Measurements from ENCODE around the gene ZSCAN5C.

ZSCAN5C gene

GRCh38 chr19:56156768-56157167, 45.3 kb upstream of the ZSCAN5C start:
- no CpG with 5 or more reads among the region's 11 CpGs for WGBS (ENCODE audit: extremely low coverage, insufficient coverage, insufficient read length)
- Histone ChIP-seq H2AK5ac (ENCODE audit: low read length) (peak overlapping the region; percentile 22), H3K36me3 (ENCODE audit: control insufficient read depth in 1 of 2, insufficient read depth in 2 of 2, low read length in 2 of 2) (peaks cover 61 to 63% of the 10 kb centered on the region in 2 experiments), H3K4me1 (ENCODE audit: control insufficient read depth in 1 of 2, insufficient read depth in 2 of 2, low read length in 2 of 2) (peaks cover 20% of the 10 kb centered on the region in 2 experiments), H2BK120ac (ENCODE audit: insufficient read depth, low read length, poor library complexity) (peak overlapping the region; percentile 7), H3K4me2 (ENCODE audit: low read length) (no peak overlapping the region), H3K79me1 (ENCODE audit: low read length) (peaks cover 10% of the 10 kb centered on the region), H2AFZ (ENCODE audit: insufficient read depth, low read length, poor library complexity) (no peak overlapping the region), H4K12ac (ENCODE audit: low read depth, low read length) (peak overlapping the region; percentile 37), H3K18ac (ENCODE audit: low read length) (no peak overlapping the region), H3K14ac (ENCODE audit: low read length) (no peak overlapping the region), H3K9ac (ENCODE audit: low read length) (no peak overlapping the region), H2BK12ac (ENCODE audit: low read length) (no peak overlapping the region), H3K4ac (ENCODE audit: low read depth, low read length) (no peak overlapping the region), H3K27ac (ENCODE audit: low read depth, low read length) (no peak overlapping the region), H3K79me2 (ENCODE audit: control insufficient read depth, insufficient read depth, low read length, poor library complexity) (no peaks in the 10 kb centered on the region), H3K9me3 (ENCODE audit: insufficient read depth, low read depth, low read length) (peaks cover 2% of the 10 kb centered on the region), H4K91ac (ENCODE audit: low read depth, low read length) (no peak overlapping the region), H3K23ac (ENCODE audit: low read length) (no peak overlapping the region), H3K27me3 (ENCODE audit: insufficient read depth, low read length) (no peaks in the 10 kb centered on the region), H3K4me3 (ENCODE audit: low read depth, low read length) (no peak overlapping the region), H2BK5ac (ENCODE audit: low read depth, low read length, poor library complexity) (no peak overlapping the region), H4K8ac (ENCODE audit: low read depth, low read length) (no peak overlapping the region)
- no peak for DNase-seq

DNA sequence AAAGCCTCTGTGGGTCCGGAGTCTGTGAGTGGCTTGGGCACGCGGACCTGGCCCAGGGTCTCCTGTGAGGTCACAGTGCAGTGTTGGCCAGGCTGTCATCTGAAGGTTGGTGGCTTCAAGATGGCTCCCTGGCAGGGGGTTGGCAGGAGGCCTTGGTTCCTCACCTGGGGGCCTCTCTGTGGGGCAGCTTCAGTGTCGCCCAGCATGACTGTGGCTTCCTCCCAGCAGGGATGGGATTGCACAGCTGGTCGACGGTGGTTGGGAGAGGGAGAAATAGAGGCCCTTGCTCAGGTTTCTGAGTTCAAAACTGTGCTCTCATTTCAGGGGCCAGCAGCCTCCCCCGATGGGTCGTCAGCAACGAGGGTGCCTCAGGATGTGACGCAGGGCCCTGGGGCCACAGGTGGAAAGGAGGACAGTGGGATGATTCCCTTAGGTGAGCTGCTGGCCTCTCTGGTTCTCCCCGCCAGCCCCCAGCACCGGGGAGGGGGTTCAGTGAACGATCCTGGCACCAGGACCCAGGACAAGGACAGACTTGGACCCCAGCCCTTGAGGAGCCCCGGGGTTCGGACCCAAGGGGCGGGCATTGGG, 43.8 kb upstream of the ZSCAN5C start:
- peaks cover 60 to 63% of the 10 kb centered on the region in 2 experiments for H3K36me3 ChIP-seq (ENCODE audit: control insufficient read depth in 1 of 2, insufficient read depth in 2 of 2, low read length in 2 of 2)
- H2BK12ac ChIP-seq (ENCODE audit: low read length), result no peak overlapping the region
- WGBS (ENCODE audit: extremely low coverage, insufficient coverage, insufficient read length), result no CpG with 5 or more reads among the region's 16 CpGs
- H3K4me2 ChIP-seq (ENCODE audit: low read length), result no peak overlapping the region
- no peak overlapping the region for H3K27ac ChIP-seq (ENCODE audit: low read depth, low read length)
- no peak for DNase-seq
- H3K79me1 ChIP-seq (ENCODE audit: low read length), result peaks cover 4% of the 10 kb centered on the region
- H3K4me3 ChIP-seq (ENCODE audit: low read depth, low read length), result no peak overlapping the region
- peaks cover 2% of the 10 kb centered on the region for H3K9me3 ChIP-seq (ENCODE audit: insufficient read depth, low read depth, low read length)
- H2AK5ac ChIP-seq (ENCODE audit: low read length), result no peak overlapping the region
- no peak overlapping the region for H2AFZ ChIP-seq (ENCODE audit: insufficient read depth, low read length, poor library complexity)
- no peak overlapping the region for H3K4ac ChIP-seq (ENCODE audit: low read depth, low read length)
- no peaks in the 10 kb centered on the region for H3K79me2 ChIP-seq (ENCODE audit: control insufficient read depth, insufficient read depth, low read length, poor library complexity)
- H2BK120ac ChIP-seq (ENCODE audit: insufficient read depth, low read length, poor library complexity), result no peak overlapping the region
- no peak overlapping the region for H2BK5ac ChIP-seq (ENCODE audit: low read depth, low read length, poor library complexity)
- H3K23ac ChIP-seq (ENCODE audit: low read length), result no peak overlapping the region
- no peak overlapping the region for H3K14ac ChIP-seq (ENCODE audit: low read length)
- H4K12ac ChIP-seq (ENCODE audit: low read depth, low read length), result no peak overlapping the region
- H3K4me1 ChIP-seq (ENCODE audit: control insufficient read depth in 1 of 2, insufficient read depth in 2 of 2, low read length in 2 of 2), result peaks cover 10 to 11% of the 10 kb centered on the region in 2 experiments
- H3K27me3 ChIP-seq (ENCODE audit: insufficient read depth, low read length), result no peaks in the 10 kb centered on the region
- H4K91ac ChIP-seq (ENCODE audit: low read depth, low read length), result no peak overlapping the region
- H3K9ac ChIP-seq (ENCODE audit: low read length), result no peak overlapping the region
- no peak overlapping the region for H3K18ac ChIP-seq (ENCODE audit: low read length)
- no peak overlapping the region for H4K8ac ChIP-seq (ENCODE audit: low read depth, low read length)

DNA sequence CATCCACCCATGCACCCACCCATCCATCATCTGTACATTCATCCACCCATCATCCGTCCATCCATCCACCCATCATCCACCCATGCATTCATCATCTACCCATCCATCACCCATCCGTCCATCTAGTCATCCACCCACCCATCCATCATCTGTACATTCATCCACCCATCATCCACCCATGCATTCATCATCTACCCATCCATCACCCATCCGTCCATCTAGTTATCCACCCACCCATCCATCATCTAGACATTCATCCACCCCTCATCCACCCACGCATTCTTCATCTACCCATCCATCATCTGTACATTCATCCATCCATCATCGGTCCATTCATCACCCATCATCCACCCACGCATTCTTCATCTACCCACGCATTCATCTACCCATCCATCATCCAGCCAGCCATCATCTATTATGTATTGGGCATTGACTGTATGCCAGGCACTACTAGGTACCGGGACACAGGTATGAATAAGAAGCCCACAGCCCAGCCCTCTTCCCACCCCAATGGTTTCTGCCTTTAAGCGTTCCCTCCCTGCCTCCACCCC, 43.0 kb upstream of the ZSCAN5C start:
- no peak overlapping the region for H2AFZ ChIP-seq (ENCODE audit: insufficient read depth, low read length, poor library complexity)
- no peaks in the 10 kb centered on the region for H3K79me1 ChIP-seq (ENCODE audit: low read length)
- H3K9me3 ChIP-seq (ENCODE audit: insufficient read depth, low read depth, low read length), result peaks cover 2% of the 10 kb centered on the region
- no peak overlapping the region for H2AK5ac ChIP-seq (ENCODE audit: low read length)
- no peak overlapping the region for H3K23ac ChIP-seq (ENCODE audit: low read length)
- no peak overlapping the region for H3K9ac ChIP-seq (ENCODE audit: low read length)
- no peak overlapping the region for H3K27ac ChIP-seq (ENCODE audit: low read depth, low read length)
- H3K18ac ChIP-seq (ENCODE audit: low read length), result no peak overlapping the region
- peaks cover 6 to 7% of the 10 kb centered on the region in 2 experiments for H3K4me1 ChIP-seq (ENCODE audit: control insufficient read depth in 1 of 2, insufficient read depth in 2 of 2, low read length in 2 of 2)
- H3K4me2 ChIP-seq (ENCODE audit: low read length), result no peak overlapping the region
- H3K27me3 ChIP-seq (ENCODE audit: insufficient read depth, low read length), result no peaks in the 10 kb centered on the region
- peaks cover 60 to 63% of the 10 kb centered on the region in 2 experiments for H3K36me3 ChIP-seq (ENCODE audit: control insufficient read depth in 1 of 2, insufficient read depth in 2 of 2, low read length in 2 of 2)
- no peak overlapping the region for H3K14ac ChIP-seq (ENCODE audit: low read length)
- H4K8ac ChIP-seq (ENCODE audit: low read depth, low read length), result no peak overlapping the region
- H2BK12ac ChIP-seq (ENCODE audit: low read length), result no peak overlapping the region
- H2BK5ac ChIP-seq (ENCODE audit: low read depth, low read length, poor library complexity), result no peak overlapping the region
- H2BK120ac ChIP-seq (ENCODE audit: insufficient read depth, low read length, poor library complexity), result no peak overlapping the region
- no peak overlapping the region for H4K12ac ChIP-seq (ENCODE audit: low read depth, low read length)
- H3K4me3 ChIP-seq (ENCODE audit: low read depth, low read length), result no peak overlapping the region
- WGBS (ENCODE audit: extremely low coverage, insufficient coverage, insufficient read length), result 100% methylated on average over 7 of the region's 9 CpGs
- no peaks in the 10 kb centered on the region for H3K79me2 ChIP-seq (ENCODE audit: control insufficient read depth, insufficient read depth, low read length, poor library complexity)
- no peak overlapping the region for H3K4ac ChIP-seq (ENCODE audit: low read depth, low read length)
- no peak overlapping the region for H4K91ac ChIP-seq (ENCODE audit: low read depth, low read length)
- DNase-seq, result no peak

GRCh38 chr19:56159622-56160271, 42.3 kb upstream of the ZSCAN5C start:
- Histone ChIP-seq H3K14ac (ENCODE audit: low read length) (no peak overlapping the region), H3K79me1 (ENCODE audit: low read length) (no peaks in the 10 kb centered on the region), H4K12ac (ENCODE audit: low read depth, low read length) (no peak overlapping the region), H2BK12ac (ENCODE audit: low read length) (no peak overlapping the region), H3K79me2 (ENCODE audit: control insufficient read depth, insufficient read depth, low read length, poor library complexity) (no peaks in the 10 kb centered on the region), H2AFZ (ENCODE audit: insufficient read depth, low read length, poor library complexity) (no peak overlapping the region), H2BK120ac (ENCODE audit: insufficient read depth, low read length, poor library complexity) (no peak overlapping the region), H4K8ac (ENCODE audit: low read depth, low read length) (no peak overlapping the region), H3K23ac (ENCODE audit: low read length) (no peak overlapping the region), H3K36me3 (ENCODE audit: control insufficient read depth in 1 of 2, insufficient read depth in 2 of 2, low read length in 2 of 2) (peaks cover 56 to 59% of the 10 kb centered on the region in 2 experiments), H3K9me3 (ENCODE audit: insufficient read depth, low read depth, low read length) (peaks cover 2% of the 10 kb centered on the region), H3K18ac (ENCODE audit: low read length) (no peak overlapping the region), H3K9ac (ENCODE audit: low read length) (no peak overlapping the region), H3K27me3 (ENCODE audit: insufficient read depth, low read length) (no peaks in the 10 kb centered on the region), H2BK5ac (ENCODE audit: low read depth, low read length, poor library complexity) (no peak overlapping the region), H3K4me2 (ENCODE audit: low read length) (no peak overlapping the region), H3K4me1 (ENCODE audit: control insufficient read depth in 1 of 2, insufficient read depth in 2 of 2, low read length in 2 of 2) (peaks cover 2% of the 10 kb centered on the region in 2 experiments), H2AK5ac (ENCODE audit: low read length) (no peak overlapping the region), H3K4ac (ENCODE audit: low read depth, low read length) (no peak overlapping the region), H3K27ac (ENCODE audit: low read depth, low read length) (no peak overlapping the region), H3K4me3 (ENCODE audit: low read depth, low read length) (no peak overlapping the region), H4K91ac (ENCODE audit: low read depth, low read length) (no peak overlapping the region)
- no CpG with 5 or more reads among the region's 69 CpGs for WGBS (ENCODE audit: extremely low coverage, insufficient coverage, insufficient read length)
- no peak for DNase-seq
